ENCODE results near the gene HSDL1. TPM values are rescaled to one million over a fixed set of nuclear protein-coding genes. Genes with fewer than 3 reads are reported as not detected.

HSDL1 gene
- total RNA-seq, 2 experiments from 2014 or later, result 16.3 to 25.1 TPM

GRCh38 chr16:84117494-84117843 is 27.5 kb downstream of the HSDL1 start:
- H4K20me1 ChIP-seq (ENCODE audit: insufficient read depth, low read length), result no peaks in the 10 kb centered on the region
- POLR2A ChIA-PET, result interaction anchor here (0.5 to 1.8 kb wide), 7 partner anchors 15 to 37 kb away, joined by 3 to 15 read pairs (median 5); partner anchors contain the start of genes DNAAF1 and HSDL1
- peak overlapping the region; percentile 72 for H3K27ac ChIP-seq (ENCODE audit: low read depth, low read length, poor library complexity, severe bottlenecking)
- no peaks in the 10 kb centered on the region for H3K9me3 ChIP-seq (ENCODE audit: low read length)
- H3K4me1 ChIP-seq (ENCODE audit: insufficient read depth, low read length, poor library complexity, severe bottlenecking), result peaks cover 15% of the 10 kb centered on the region
- no peak for TF ChIP-seq CTCF (conservative IDR thresholded peaks at IDR 0.05; ENCODE audit: low read length)
- TF ChIP-seq EZH2phosphoT487 (IDR thresholded peaks at IDR 0.05; ENCODE audit: borderline replicate concordance, low read depth, low read length), result no peak
- peaks cover 46% of the 10 kb centered on the region for H3K79me2 ChIP-seq (ENCODE audit: insufficient read depth, low read depth, low read length)
- peak overlapping the region; percentile 84 for H3K4me3 ChIP-seq (ENCODE audit: low read depth, low read length, poor library complexity, severe bottlenecking)
- peak overlapping the region; percentile 75 for H2AFZ ChIP-seq (ENCODE audit: low read length)
- H3K9me2 ChIP-seq (ENCODE audit: insufficient read depth, low read length), result no peaks in the 10 kb centered on the region
- CTCF ChIA-PET (ENCODE audit: unreplicated experiment), result no interaction called here
- H3K4me2 ChIP-seq (ENCODE audit: low read length), result peak overlapping the region; percentile 87
- BruUV-seq (replicated peaks), result no TSS peak
- peak; percentile 64 for DNase-seq (ENCODE audit: low spot score)
- peaks cover 8% of the 10 kb centered on the region for H3K36me3 ChIP-seq (ENCODE audit: insufficient read depth, low read length)
- intact Hi-C loops (cut with micrococcal nuclease; ENCODE audit: unreplicated experiment), result no loop called here

DNA sequence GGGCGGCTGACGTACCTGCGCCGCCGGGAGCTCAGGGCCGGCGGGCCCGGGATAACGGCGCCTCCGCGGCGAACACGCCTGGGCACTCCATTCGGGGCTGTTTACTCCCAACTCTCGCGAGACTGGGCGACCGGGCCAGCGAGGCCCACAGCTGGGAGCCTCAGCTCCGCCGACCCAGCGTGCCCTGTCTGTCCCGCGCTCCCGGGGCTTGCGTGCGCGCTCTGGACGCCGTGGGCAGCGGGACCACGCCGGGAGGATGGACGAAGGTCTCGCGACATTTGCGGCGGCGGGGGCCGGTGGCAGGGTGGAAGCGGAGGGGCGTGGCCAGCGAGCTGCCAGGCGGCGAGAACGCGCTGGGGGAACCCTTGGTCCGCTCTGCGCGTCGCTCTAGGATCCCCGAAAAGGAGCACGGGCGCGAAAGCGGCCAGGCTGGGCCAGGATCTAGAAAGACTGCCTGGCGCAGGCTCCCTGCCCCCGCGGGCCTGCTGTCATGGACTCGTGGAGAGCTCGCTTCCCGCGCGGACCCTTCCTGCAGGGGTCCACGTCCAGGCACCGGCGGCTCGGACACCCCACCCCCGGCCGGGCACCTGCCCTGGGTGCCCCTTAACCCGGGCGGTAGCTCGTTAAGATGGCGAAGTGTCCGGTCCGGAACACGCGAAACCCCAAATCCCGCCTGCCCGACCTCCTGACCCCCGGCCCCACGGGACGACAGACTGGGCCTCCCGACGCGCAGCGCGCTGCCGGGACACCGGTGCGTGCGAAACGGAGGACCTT is 28.1 kb downstream of the HSDL1 start, which contains the start of gene MBTPS1:
MBTPS1 (minus strand) TSS at position 223 of the 774 bp plus-strand sequence. CDS start 15,159 bp downstream, outside the sequence.
- peak within 1 kb of the TSS; percentile 72 for H3K27ac ChIP-seq (ENCODE audit: low read depth, low read length, poor library complexity, severe bottlenecking)
- intact Hi-C loops (cut with micrococcal nuclease; ENCODE audit: unreplicated experiment), result loop anchor here (1.0 kb wide), 1 partner anchor 32 kb away; no protein-coding TSS in a partner anchor

More for the DNA sequence above, 28.1 kb downstream of the HSDL1 start, which contains the start of gene MBTPS1:
- CTCF ChIA-PET (ENCODE audit: unreplicated experiment), result interaction anchor here (1.1 to 1.5 kb wide), 2 partner anchors 29 to 32 kb away, joined by 4 to 5 read pairs; no protein-coding TSS in a partner anchor
- Histone ChIP-seq H3K36me3 (ENCODE audit: insufficient read depth, low read length) (peaks cover 5% of the 10 kb centered on the region), H3K4me2 (ENCODE audit: low read length) (peak within 1 kb of the TSS; percentile 87), H3K79me2 (ENCODE audit: insufficient read depth, low read depth, low read length) (peaks cover 52% of the 10 kb centered on the region), H3K4me3 (ENCODE audit: low read depth, low read length, poor library complexity, severe bottlenecking) (peak within 1 kb of the TSS; percentile 84), H2AFZ (ENCODE audit: low read length) (peak within 1 kb of the TSS; percentile 75), H3K9me2 (ENCODE audit: insufficient read depth, low read length) (no peaks in the 10 kb centered on the region), H3K9me3 (ENCODE audit: low read length) (no peaks in the 10 kb centered on the region), H4K20me1 (ENCODE audit: insufficient read depth, low read length) (no peaks in the 10 kb centered on the region), H3K4me1 (ENCODE audit: insufficient read depth, low read length, poor library complexity, severe bottlenecking) (peaks cover 15% of the 10 kb centered on the region)
- BruUV-seq (replicated peaks), result TSS peak; percentile 93
- peak; percentile 97 for DNase-seq (ENCODE audit: low spot score)
- no peak for TF ChIP-seq CTCF (conservative IDR thresholded peaks at IDR 0.05; ENCODE audit: low read length)
- no peak for TF ChIP-seq EZH2phosphoT487 (IDR thresholded peaks at IDR 0.05; ENCODE audit: borderline replicate concordance, low read depth, low read length)
- POLR2A ChIA-PET, result interaction anchor here (0.5 to 1.8 kb wide), 11 partner anchors 10 to 103 kb away, joined by 3 to 15 read pairs (median 5); partner anchors contain the start of genes DNAAF1 and HSDL1

Measured in OCI-LY7 (cell line).